Fibroblast of lung (primary cell): ENCODE data around the gene SLC24A4. TPM values are rescaled to one million over a fixed set of nuclear protein-coding genes. Genes with fewer than 3 reads are reported as not detected.

ENCODE experiments used
- DNase-seq, 2 donors: peaks; one replicate each; pipeline versions ENCODE4 v3.0.0 to v3.0.0-alpha.2; 2010; ENCODE audit warnings: low read depth in 2 of 2
- H2AFZ ChIP-seq: 2 replicates; pipeline ENCODE4 v1.5.1; 2012; ENCODE audit warnings: low read length, control low read depth, inconsistent platforms
- H3K27ac ChIP-seq: 2 replicates; pipeline ENCODE4 v1.5.1; 2011; ENCODE audit warnings: low read length, control low read depth; ENCODE audit not compliant: insufficient read depth
- H3K27me3 ChIP-seq: 2 replicates; pipeline ENCODE4 v1.5.1; 2011; ENCODE audit warnings: mild to moderate bottlenecking, low read length; ENCODE audit not compliant: control insufficient read depth, insufficient read depth
- H3K36me3 ChIP-seq: 2 replicates; pipeline ENCODE4 v1.5.1; 2011; ENCODE audit warnings: low read length; ENCODE audit not compliant: control insufficient read depth, insufficient read depth
- H3K4me1 ChIP-seq: 2 replicates; pipeline ENCODE4 v1.5.1; 2011; ENCODE audit warnings: low read length; ENCODE audit not compliant: control insufficient read depth, insufficient read depth; ENCODE audit errors: extremely low read depth
- H3K4me2 ChIP-seq: 2 replicates; pipeline ENCODE4 v1.5.1; 2011; ENCODE audit warnings: low read length, control low read depth; ENCODE audit not compliant: insufficient read depth; ENCODE audit errors: extremely low read depth
- H3K4me3 ChIP-seq, 4 experiments: fragments of 200-600 bp in 1 of 4; sonication (generic) in 1 of 4; replicated peaks in 1 of 4; 2 replicates each; pipeline ENCODE4 v1.5.1; 2011 to 2016; ENCODE audit warnings: low read length in 4 of 4, low read depth in 3 of 4, mild to moderate bottlenecking in 3 of 4, control low read depth in 2 of 4, inconsistent platforms in 1 of 4, mixed read lengths in 1 of 4; ENCODE audit not compliant: insufficient read depth in 1 of 4; ENCODE audit errors: control extremely low read depth in 1 of 4
- H3K79me2 ChIP-seq: 2 replicates; pipeline ENCODE4 v1.5.1; 2012; ENCODE audit warnings: mild to moderate bottlenecking, low read length, inconsistent platforms; ENCODE audit not compliant: control insufficient read depth, insufficient read depth
- H3K9ac ChIP-seq: 2 replicates; pipeline ENCODE4 v1.5.1; 2011; ENCODE audit warnings: mild to moderate bottlenecking, low read length, control low read depth; ENCODE audit not compliant: insufficient read depth
- H3K9me3 ChIP-seq: 2 replicates; pipeline ENCODE4 v1.5.1; 2012; ENCODE audit warnings: low read depth, low read length; ENCODE audit not compliant: control insufficient read depth, insufficient read depth
- H4K20me1 ChIP-seq: 2 replicates; pipeline ENCODE4 v1.5.1; 2011; ENCODE audit warnings: low read length; ENCODE audit not compliant: control insufficient read depth, insufficient read depth; ENCODE audit errors: extremely low read depth
- CTCF ChIP-seq, 2 donors: IDR thresholded peaks in 1 of 2; conservative IDR thresholded peaks in 1 of 2; 1 replicate in 1 of 2; 2 replicates in 1 of 2; pipeline ENCODE4 v1.5.1; 2011 to 2012; ENCODE audit warnings: low read length in 2 of 2, control low read depth in 1 of 2, inconsistent platforms in 1 of 2, low read depth in 1 of 2, mild to moderate bottlenecking in 1 of 2
- EZH2 ChIP-seq: IDR thresholded peaks from 2 replicates; pipeline ENCODE4 v1.5.1; 2012; ENCODE audit warnings: low read length, control low read depth, mild to moderate bottlenecking; ENCODE audit errors: missing control alignments
- polyA plus RNA-seq, 2 donors: library from polyadenylated mRNA; depleted of rRNA in 1 of 2; stranded (reverse) in 1 of 2; unstranded in 1 of 2; fragments of >200 nt; gene quantifications; 2 replicates each; pipeline ENCODE4 v1.2.1, GENCODE V29; 2011 to 2012; ENCODE audit warnings: missing spikeins in 1 of 2
- total RNA-seq: library from RNA; depleted of rRNA; stranded (reverse); fragments of >200 nt; gene quantifications from 2 replicates; pipeline ENCODE4 v1.2.1, GENCODE V29; 2014

Gene SLC24A4
- total and polyA plus RNA-seq, 2 donors (not counting 1 experiment from before 2014, with no cell fraction given) = 0.03 TPM; not detected in 1

GRCh38 chr14:92417759-92418158 lies 94.8 kb downstream of the SLC24A4 start:
- TF ChIP-seq CTCF (conservative IDR thresholded peaks at IDR 0.05 in 1 of 2, IDR thresholded peaks at IDR 0.05 in 1 of 2; ENCODE audit: low read depth in 1 of 2, low read length in 2 of 2) (no peak), EZH2 (no peak)
- Histone ChIP-seq H3K4me2 (no peak overlapping the region), H3K9me3 (no peaks in the 10 kb centered on the region), H3K9ac (no peak overlapping the region), H3K27me3 (no peaks in the 10 kb centered on the region), H3K4me1 (no peaks in the 10 kb centered on the region), H3K27ac (no peak overlapping the region), H3K79me2 (no peaks in the 10 kb centered on the region), H3K36me3 (no peaks in the 10 kb centered on the region), H2AFZ (no peak overlapping the region), H4K20me1 (no peaks in the 10 kb centered on the region), H3K4me3 (no peak overlapping the region)
- no peak for DNase-seq

GRCh38 chr14:92421751-92422150 lies 98.8 kb downstream of the SLC24A4 start:
- no peaks in the 10 kb centered on the region for H3K36me3 ChIP-seq
- H3K4me1 ChIP-seq = peaks cover 3% of the 10 kb centered on the region
- H3K9ac ChIP-seq = no peak overlapping the region
- peak; percentile 40 to 77 for DNase-seq
- H2AFZ ChIP-seq = no peak overlapping the region
- H3K27me3 ChIP-seq = no peaks in the 10 kb centered on the region
- H3K27ac ChIP-seq = no peak overlapping the region
- H3K4me3 ChIP-seq = no peak overlapping the region
- TF ChIP-seq CTCF (conservative IDR thresholded peaks at IDR 0.05 in 1 of 2, IDR thresholded peaks at IDR 0.05 in 1 of 2; ENCODE audit: low read depth in 1 of 2, low read length in 2 of 2) = no peak
- no peak for TF ChIP-seq EZH2
- no peaks in the 10 kb centered on the region for H3K9me3 ChIP-seq
- no peaks in the 10 kb centered on the region for H3K79me2 ChIP-seq
- no peaks in the 10 kb centered on the region for H4K20me1 ChIP-seq
- H3K4me2 ChIP-seq = no peak overlapping the region

- TF ChIP-seq EZH2 (no peak), CTCF (conservative IDR thresholded peaks at IDR 0.05 in 1 of 2, IDR thresholded peaks at IDR 0.05 in 1 of 2; ENCODE audit: low read depth in 1 of 2, low read length in 2 of 2) (no peak)
- no peak overlapping the region for H3K27ac ChIP-seq
- DNase-seq = peak; percentile 52 to 69
- no peaks in the 10 kb centered on the region for H3K9me3 ChIP-seq
- no peak overlapping the region for H3K4me2 ChIP-seq
- H3K79me2 ChIP-seq = no peaks in the 10 kb centered on the region
- no peak overlapping the region for H3K4me3 ChIP-seq
- H3K9ac ChIP-seq = no peak overlapping the region
- no peaks in the 10 kb centered on the region for H4K20me1 ChIP-seq
- no peaks in the 10 kb centered on the region for H3K36me3 ChIP-seq
- H2AFZ ChIP-seq = no peak overlapping the region
- H3K4me1 ChIP-seq = peaks cover 3% of the 10 kb centered on the region
- no peaks in the 10 kb centered on the region for H3K27me3 ChIP-seq
Measured at GRCh38 chr14:92425101-92425500, 102.1 kb downstream of the SLC24A4 start.
